Measurements from ENCODE around the gene KLHDC8A. TPM values are rescaled to one million over a fixed set of nuclear protein-coding genes. Genes with fewer than 3 reads are reported as not detected.
"Not testable (repeated sequence)": the region's sequence is repeated elsewhere in the genome, so short reads cannot be mapped to it uniquely, and the experiment has no call there.

KLHDC8A gene
- total and polyA plus RNA-seq, 2 of the 13 experiments (the other 11 are each of a cell fraction or from before 2014, with no cell fraction given) = not detected

DNA sequence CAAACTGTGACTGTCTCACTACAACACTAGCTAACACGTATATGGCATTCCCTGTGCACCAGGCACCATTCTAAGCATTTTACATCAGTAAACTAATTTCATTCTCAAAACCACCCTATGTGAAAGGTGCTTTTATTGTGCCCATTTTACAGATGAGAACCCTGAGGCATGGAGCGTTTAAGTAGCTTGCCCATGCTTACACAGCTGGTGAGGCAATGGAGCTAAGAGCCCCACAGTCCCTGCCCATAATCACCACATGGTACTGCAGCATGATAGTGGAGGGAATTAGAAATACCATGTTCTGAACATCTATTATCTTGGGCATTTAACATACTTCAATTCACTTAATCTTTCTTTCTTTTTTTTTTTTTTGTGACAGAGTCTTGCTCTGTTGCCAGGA, 31.1 kb upstream of the KLHDC8A start:
- in situ Hi-C loops (cut with HindIII; ENCODE audit: extremely low pct_ligation_motif_present, low pct_unique_long_range_greater_than_20kb) (no loop called here), intact Hi-C loops (cut with micrococcal nuclease; ENCODE audit: unreplicated experiment) (no loop called here)
- TF ChIP-seq, protein P1, sequence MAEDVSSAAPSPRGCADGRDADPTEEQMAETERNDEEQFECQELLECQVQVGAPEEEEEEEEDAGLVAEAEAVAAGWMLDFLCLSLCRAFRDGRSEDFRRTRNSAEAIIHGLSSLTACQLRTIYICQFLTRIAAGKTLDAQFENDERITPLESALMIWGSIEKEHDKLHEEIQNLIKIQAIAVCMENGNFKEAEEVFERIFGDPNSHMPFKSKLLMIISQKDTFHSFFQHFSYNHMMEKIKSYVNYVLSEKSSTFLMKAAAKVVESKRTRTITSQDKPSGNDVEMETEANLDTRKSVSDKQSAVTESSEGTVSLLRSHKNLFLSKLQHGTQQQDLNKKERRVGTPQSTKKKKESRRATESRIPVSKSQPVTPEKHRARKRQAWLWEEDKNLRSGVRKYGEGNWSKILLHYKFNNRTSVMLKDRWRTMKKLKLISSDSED (CRISPR knock-in tag; IDR thresholded peaks at IDR 0.05) = no peak
- TF ChIP-seq RFXANK (CRISPR knock-in tag; IDR thresholded peaks at IDR 0.05) (no peak), ZNF20 (CRISPR knock-in tag; IDR thresholded peaks at IDR 0.05) (no peak), WIZ (CRISPR knock-in tag; IDR thresholded peaks at IDR 0.05) (no peak), HDAC2 (CRISPR knock-in tag; IDR thresholded peaks at IDR 0.05) (no peak), EEA1 (CRISPR knock-in tag; IDR thresholded peaks at IDR 0.05; ENCODE audit: borderline replicate concordance) (no peak), ZNF629 (CRISPR knock-in tag; conservative IDR thresholded peaks at IDR 0.05) (peak; percentile 81), ZNF660 (CRISPR knock-in tag; IDR thresholded peaks at IDR 0.05; ENCODE audit: borderline replicate concordance, low read depth) (no peak)
- ATAC-seq = no peak
- CTCF ChIA-PET (ENCODE audit: low intra/inter-chr PET ratio, low total read pairs) = no interaction called here
- DNase-seq (ENCODE audit: low spot score) = no peak
- FAIRE-seq = no peak
- Histone ChIP-seq H3K36me3 (replicated peaks in 1 of 2; ENCODE audit: control insufficient read depth in 1 of 2, insufficient read depth in 2 of 2, low read length in 2 of 2) (no peaks in the 10 kb centered on the region), H3K27me3 (ENCODE audit: control insufficient read depth in 1 of 2, insufficient read depth in 2 of 2, low read length in 2 of 2) (peaks cover 0 to 16% of the 10 kb centered on the region in 2 experiments; a peak in 2 of 5 replicates), H3K9me3 (ENCODE audit: low read length) (no peaks in the 10 kb centered on the region), H3K9ac (ENCODE audit: insufficient read depth, low read depth, low read length) (no peak overlapping the region), H3K27ac (ENCODE audit: extremely low read length, insufficient read depth, low read length) (no peak overlapping the region), H3K4me1 (ENCODE audit: insufficient read depth, low read length) (peaks cover 20% of the 10 kb centered on the region), H3K4me3 (replicated peaks in 1 of 3; ENCODE audit: insufficient read depth in 1 of 3, low read depth in 2 of 3, low read length in 3 of 3) (no peak overlapping the region), H3K79me2 (ENCODE audit: insufficient read depth, low read length) (no peaks in the 10 kb centered on the region), H3K4me2 (ENCODE audit: low read depth, low read length) (no peak overlapping the region), H4K20me1 (ENCODE audit: insufficient read depth, low read length) (no peaks in the 10 kb centered on the region), H2AFZ (ENCODE audit: low read length) (no peak overlapping the region)
- POLR2A ChIA-PET = no interaction called here
- BruUV-seq (replicated peaks) = no TSS peak
- WGBS (ENCODE audit: low lambda C conversion rate) = 36% methylated on average over 2 of the region's 2 CpGs

DNA sequence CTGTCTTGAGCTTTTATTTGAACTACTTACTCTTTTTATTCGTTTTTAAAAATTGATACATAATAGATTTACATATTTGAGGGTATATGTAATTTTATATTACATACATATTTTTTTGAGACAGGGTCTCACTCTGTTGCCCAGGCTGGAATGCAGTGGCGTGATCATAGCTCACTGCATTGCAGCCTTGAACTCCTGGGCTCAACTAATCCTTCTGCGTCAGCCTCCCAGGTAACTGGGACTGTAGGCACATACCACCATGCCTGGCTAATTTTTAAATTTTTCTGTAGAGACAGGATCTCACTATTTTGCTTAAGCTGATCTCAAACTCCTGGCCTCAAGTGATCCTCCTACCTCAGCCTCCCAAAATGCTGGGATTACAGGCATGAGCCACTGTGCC, 26.3 kb upstream of the KLHDC8A start:
- H3K36me3 ChIP-seq (replicated peaks in 1 of 2; ENCODE audit: control insufficient read depth in 1 of 2, insufficient read depth in 2 of 2, low read length in 2 of 2); CTCF ChIA-PET (ENCODE audit: low intra/inter-chr PET ratio, low total read pairs); H3K4me3 ChIP-seq (replicated peaks in 1 of 3; ENCODE audit: insufficient read depth in 1 of 3, low read depth in 2 of 3, low read length in 3 of 3); H3K9me3 ChIP-seq (ENCODE audit: low read length); intact Hi-C loops (cut with micrococcal nuclease; ENCODE audit: unreplicated experiment); H2AFZ ChIP-seq (ENCODE audit: low read length); H3K27ac ChIP-seq (ENCODE audit: extremely low read length, insufficient read depth, low read length); in situ Hi-C loops (cut with HindIII; ENCODE audit: extremely low pct_ligation_motif_present, low pct_unique_long_range_greater_than_20kb); POLR2A ChIA-PET; DNase-seq (ENCODE audit: low spot score); BruUV-seq (replicated peaks); H3K9ac ChIP-seq (ENCODE audit: insufficient read depth, low read depth, low read length); H3K79me2 ChIP-seq (ENCODE audit: insufficient read depth, low read length); H4K20me1 ChIP-seq (ENCODE audit: insufficient read depth, low read length): not testable (repeated sequence)
- H3K27me3 ChIP-seq (ENCODE audit: control insufficient read depth in 1 of 2, insufficient read depth in 2 of 2, low read length in 2 of 2) = peaks cover 0 to 31% of the 10 kb centered on the region in 2 experiments; a peak in 2 of 5 replicates
- peaks cover 16% of the 10 kb centered on the region for H3K4me1 ChIP-seq (ENCODE audit: insufficient read depth, low read length)
- FAIRE-seq (peak; percentile 28), ATAC-seq (peak; percentile 55; the same call in 2 of the 3 replicates)
- WGBS (ENCODE audit: low lambda C conversion rate) = 13% methylated on average over 3 of the region's 3 CpGs
- H3K4me2 ChIP-seq (ENCODE audit: low read depth, low read length) = 0 out of 2 replicates have a peak overlapping the region, but pooled peaks have one; percentile 1
- TF ChIP-seq HNF4A (CRISPR knock-in tag; IDR thresholded peaks at IDR 0.05) = peak; percentile 32; the same call in 1 of the 2 replicates
- TF ChIP-seq, protein P2, sequence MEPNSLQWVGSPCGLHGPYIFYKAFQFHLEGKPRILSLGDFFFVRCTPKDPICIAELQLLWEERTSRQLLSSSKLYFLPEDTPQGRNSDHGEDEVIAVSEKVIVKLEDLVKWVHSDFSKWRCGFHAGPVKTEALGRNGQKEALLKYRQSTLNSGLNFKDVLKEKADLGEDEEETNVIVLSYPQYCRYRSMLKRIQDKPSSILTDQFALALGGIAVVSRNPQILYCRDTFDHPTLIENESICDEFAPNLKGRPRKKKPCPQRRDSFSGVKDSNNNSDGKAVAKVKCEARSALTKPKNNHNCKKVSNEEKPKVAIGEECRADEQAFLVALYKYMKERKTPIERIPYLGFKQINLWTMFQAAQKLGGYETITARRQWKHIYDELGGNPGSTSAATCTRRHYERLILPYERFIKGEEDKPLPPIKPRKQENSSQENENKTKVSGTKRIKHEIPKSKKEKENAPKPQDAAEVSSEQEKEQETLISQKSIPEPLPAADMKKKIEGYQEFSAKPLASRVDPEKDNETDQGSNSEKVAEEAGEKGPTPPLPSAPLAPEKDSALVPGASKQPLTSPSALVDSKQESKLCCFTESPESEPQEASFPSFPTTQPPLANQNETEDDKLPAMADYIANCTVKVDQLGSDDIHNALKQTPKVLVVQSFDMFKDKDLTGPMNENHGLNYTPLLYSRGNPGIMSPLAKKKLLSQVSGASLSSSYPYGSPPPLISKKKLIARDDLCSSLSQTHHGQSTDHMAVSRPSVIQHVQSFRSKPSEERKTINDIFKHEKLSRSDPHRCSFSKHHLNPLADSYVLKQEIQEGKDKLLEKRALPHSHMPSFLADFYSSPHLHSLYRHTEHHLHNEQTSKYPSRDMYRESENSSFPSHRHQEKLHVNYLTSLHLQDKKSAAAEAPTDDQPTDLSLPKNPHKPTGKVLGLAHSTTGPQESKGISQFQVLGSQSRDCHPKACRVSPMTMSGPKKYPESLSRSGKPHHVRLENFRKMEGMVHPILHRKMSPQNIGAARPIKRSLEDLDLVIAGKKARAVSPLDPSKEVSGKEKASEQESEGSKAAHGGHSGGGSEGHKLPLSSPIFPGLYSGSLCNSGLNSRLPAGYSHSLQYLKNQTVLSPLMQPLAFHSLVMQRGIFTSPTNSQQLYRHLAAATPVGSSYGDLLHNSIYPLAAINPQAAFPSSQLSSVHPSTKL (CRISPR knock-in tag; IDR thresholded peaks at IDR 0.05) = 0 out of 2 replicates have a peak, but pooled peaks have one; percentile 12
- peak; percentile 46; the same call in 1 of the 2 replicates for TF ChIP-seq ZMYM3 (CRISPR knock-in tag; IDR thresholded peaks at IDR 0.05)
- TF ChIP-seq, protein P3, sequence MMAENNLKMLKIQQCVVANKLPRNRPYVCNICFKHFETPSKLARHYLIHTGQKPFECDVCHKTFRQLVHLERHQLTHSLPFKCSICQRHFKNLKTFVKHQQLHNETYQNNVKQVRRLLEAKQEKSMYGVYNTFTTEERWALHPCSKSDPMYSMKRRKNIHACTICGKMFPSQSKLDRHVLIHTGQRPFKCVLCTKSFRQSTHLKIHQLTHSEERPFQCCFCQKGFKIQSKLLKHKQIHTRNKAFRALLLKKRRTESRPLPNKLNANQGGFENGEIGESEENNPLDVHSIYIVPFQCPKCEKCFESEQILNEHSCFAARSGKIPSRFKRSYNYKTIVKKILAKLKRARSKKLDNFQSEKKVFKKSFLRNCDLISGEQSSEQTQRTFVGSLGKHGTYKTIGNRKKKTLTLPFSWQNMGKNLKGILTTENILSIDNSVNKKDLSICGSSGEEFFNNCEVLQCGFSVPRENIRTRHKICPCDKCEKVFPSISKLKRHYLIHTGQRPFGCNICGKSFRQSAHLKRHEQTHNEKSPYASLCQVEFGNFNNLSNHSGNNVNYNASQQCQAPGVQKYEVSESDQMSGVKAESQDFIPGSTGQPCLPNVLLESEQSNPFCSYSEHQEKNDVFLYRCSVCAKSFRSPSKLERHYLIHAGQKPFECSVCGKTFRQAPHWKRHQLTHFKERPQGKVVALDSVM (CRISPR knock-in tag; IDR thresholded peaks at IDR 0.05) = peak; percentile 90
- peak; percentile 69 for TF ChIP-seq TEAD3 (CRISPR knock-in tag; optimal IDR thresholded peaks at IDR 0.05; ENCODE audit: borderline replicate concordance)

All from HepG2 (cell line).